HL-60 (cell line): ENCODE data around the gene FAM13C.

Source experiments
- GABPA ChIP-seq: IDR thresholded peaks from 2 replicates; pipeline ENCODE4 v1.6.1; 2012; ENCODE audit warnings: low read depth
- POLR2AphosphoS5 ChIP-seq: IDR thresholded peaks from 2 replicates; pipeline ENCODE4 v1.6.1; 2012; ENCODE audit warnings: low read depth
- SPI1 ChIP-seq: IDR thresholded peaks from 2 replicates; pipeline ENCODE4 v1.6.1; 2012; ENCODE audit warnings: low read depth, mild to moderate bottlenecking, borderline replicate concordance
- TF ChIP-seq, protein P1 (sequence below): IDR thresholded peaks from one replicate; pipeline ENCODE4 v1.5.1; 2011; ENCODE audit warnings: low read length, control low read depth, inconsistent platforms; ENCODE audit not compliant: insufficient read depth
- TF ChIP-seq, protein P2 (sequence below): IDR thresholded peaks from 2 replicates; pipeline ENCODE4 v1.6.1; 2012; ENCODE audit warnings: low read depth; ENCODE audit not compliant: insufficient replicate concordance

DNA sequence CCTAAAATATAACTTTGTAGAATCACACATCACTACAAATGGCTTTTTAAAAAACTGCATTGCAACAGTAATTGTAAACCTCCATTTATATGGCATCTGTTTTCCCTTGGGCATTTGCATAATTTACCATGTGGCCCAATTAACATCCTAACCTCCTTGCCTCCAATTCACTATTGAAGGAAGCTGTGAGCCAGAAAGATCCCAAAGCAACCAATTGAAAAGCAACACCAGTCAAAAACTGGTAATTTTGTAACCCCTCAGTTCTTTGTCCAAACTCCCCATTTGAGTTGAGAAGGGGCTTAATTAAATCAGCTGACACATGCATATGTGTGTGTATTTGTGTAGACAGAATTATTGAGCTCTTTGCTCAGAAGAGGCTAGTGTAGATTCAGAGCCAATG, 90.3 kb downstream of the FAM13C start:
- TF ChIP-seq POLR2AphosphoS5 (no peak), SPI1 (no peak), GABPA (no peak)
- TF ChIP-seq, protein P1, sequence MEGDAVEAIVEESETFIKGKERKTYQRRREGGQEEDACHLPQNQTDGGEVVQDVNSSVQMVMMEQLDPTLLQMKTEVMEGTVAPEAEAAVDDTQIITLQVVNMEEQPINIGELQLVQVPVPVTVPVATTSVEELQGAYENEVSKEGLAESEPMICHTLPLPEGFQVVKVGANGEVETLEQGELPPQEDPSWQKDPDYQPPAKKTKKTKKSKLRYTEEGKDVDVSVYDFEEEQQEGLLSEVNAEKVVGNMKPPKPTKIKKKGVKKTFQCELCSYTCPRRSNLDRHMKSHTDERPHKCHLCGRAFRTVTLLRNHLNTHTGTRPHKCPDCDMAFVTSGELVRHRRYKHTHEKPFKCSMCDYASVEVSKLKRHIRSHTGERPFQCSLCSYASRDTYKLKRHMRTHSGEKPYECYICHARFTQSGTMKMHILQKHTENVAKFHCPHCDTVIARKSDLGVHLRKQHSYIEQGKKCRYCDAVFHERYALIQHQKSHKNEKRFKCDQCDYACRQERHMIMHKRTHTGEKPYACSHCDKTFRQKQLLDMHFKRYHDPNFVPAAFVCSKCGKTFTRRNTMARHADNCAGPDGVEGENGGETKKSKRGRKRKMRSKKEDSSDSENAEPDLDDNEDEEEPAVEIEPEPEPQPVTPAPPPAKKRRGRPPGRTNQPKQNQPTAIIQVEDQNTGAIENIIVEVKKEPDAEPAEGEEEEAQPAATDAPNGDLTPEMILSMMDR = no peak
- TF ChIP-seq, protein P2, sequence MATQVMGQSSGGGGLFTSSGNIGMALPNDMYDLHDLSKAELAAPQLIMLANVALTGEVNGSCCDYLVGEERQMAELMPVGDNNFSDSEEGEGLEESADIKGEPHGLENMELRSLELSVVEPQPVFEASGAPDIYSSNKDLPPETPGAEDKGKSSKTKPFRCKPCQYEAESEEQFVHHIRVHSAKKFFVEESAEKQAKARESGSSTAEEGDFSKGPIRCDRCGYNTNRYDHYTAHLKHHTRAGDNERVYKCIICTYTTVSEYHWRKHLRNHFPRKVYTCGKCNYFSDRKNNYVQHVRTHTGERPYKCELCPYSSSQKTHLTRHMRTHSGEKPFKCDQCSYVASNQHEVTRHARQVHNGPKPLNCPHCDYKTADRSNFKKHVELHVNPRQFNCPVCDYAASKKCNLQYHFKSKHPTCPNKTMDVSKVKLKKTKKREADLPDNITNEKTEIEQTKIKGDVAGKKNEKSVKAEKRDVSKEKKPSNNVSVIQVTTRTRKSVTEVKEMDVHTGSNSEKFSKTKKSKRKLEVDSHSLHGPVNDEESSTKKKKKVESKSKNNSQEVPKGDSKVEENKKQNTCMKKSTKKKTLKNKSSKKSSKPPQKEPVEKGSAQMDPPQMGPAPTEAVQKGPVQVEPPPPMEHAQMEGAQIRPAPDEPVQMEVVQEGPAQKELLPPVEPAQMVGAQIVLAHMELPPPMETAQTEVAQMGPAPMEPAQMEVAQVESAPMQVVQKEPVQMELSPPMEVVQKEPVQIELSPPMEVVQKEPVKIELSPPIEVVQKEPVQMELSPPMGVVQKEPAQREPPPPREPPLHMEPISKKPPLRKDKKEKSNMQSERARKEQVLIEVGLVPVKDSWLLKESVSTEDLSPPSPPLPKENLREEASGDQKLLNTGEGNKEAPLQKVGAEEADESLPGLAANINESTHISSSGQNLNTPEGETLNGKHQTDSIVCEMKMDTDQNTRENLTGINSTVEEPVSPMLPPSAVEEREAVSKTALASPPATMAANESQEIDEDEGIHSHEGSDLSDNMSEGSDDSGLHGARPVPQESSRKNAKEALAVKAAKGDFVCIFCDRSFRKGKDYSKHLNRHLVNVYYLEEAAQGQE = no peak
